HG03378 (cell line): ENCODE data around the gene MCRIP2.

Experiments
- ATAC-seq: cut with Tn5 transposase; IDR thresholded peaks from one replicate; pipeline ENCODE4 v1.9.1; 2021; ENCODE audit warnings: mild to moderate bottlenecking, moderate library complexity; ENCODE audit not compliant: unreplicated experiment

The MCRIP2 gene

GRCh38 chr16:667780-668518 lies 26.3 kb downstream of the MCRIP2 start, which contains the start of gene RHOT2:
RHOT2 (plus strand) TSS chr16:668132; CDS start chr16:668200, 68 bp downstream.
- ATAC-seq = no peak

GRCh38 chr16:668519-669171 lies 27.0 kb downstream of the MCRIP2 start:
- ATAC-seq = no peak

GRCh38 chr16:669666-670065 lies 28.0 kb downstream of the MCRIP2 start:
- no peak for ATAC-seq

- no peak for ATAC-seq
Observed at GRCh38 chr16:670485-671352, 29.1 kb downstream of the MCRIP2 start.

- ATAC-seq = no peak
Observed at GRCh38 chr16:671353-672131, 29.9 kb downstream of the MCRIP2 start.

- no peak for ATAC-seq
Observed at GRCh38 chr16:672371-672770, 30.7 kb downstream of the MCRIP2 start.

- ATAC-seq = no peak
Observed at GRCh38 chr16:672851-673250, 31.2 kb downstream of the MCRIP2 start.

GRCh38 chr16:673399-673991 lies 31.9 kb downstream of the MCRIP2 start:
- no peak for ATAC-seq

GRCh38 chr16:674214-674881 lies 32.7 kb downstream of the MCRIP2 start:
- no peak for ATAC-seq

GRCh38 chr16:674968-675883 lies 33.6 kb downstream of the MCRIP2 start, which contains the start of gene RHBDL1:
RHBDL1 (plus strand) TSS chr16:675671; CDS start chr16:675791, 120 bp downstream.
- ATAC-seq = no peak

- ATAC-seq = no peak
Observed at GRCh38 chr16:675884-676564, 34.4 kb downstream of the MCRIP2 start.

GRCh38 chr16:676565-676902 lies 34.9 kb downstream of the MCRIP2 start:
- no peak for ATAC-seq

- no peak for ATAC-seq
Observed at GRCh38 chr16:676913-677312, 35.3 kb downstream of the MCRIP2 start.

- no peak for ATAC-seq
Observed at GRCh38 chr16:677316-678190, 35.9 kb downstream of the MCRIP2 start.

- no peak for ATAC-seq
Observed at GRCh38 chr16:678209-678857, 36.7 kb downstream of the MCRIP2 start.
